GM23338 (cell line): ENCODE results near the gene UBASH3B. TPM values are rescaled to one million over a fixed set of nuclear protein-coding genes. Genes with fewer than 3 reads are reported as not detected.

ENCODE experiments used
- ATAC-seq: fragments of 200-7000 bp; cut with Tn5 transposase; 3 replicates; pipeline ENCODE4 v1.9.1; 2020
- DNase-seq: peaks from one replicate; pipeline ENCODE4 v3.0.0-alpha.2; 2015; ENCODE audit warnings: low spot score
- H2AFZ ChIP-seq: fragments of 200-600 bp; sonication (generic); 2 replicates; pipeline ENCODE4 v1.8.0; 2016; ENCODE audit warnings: antibody characterized with exemption, mild to moderate bottlenecking, moderate library complexity
- H3F3A ChIP-seq: fragments of 200-600 bp; sonication (generic); replicated peaks from 2 replicates; pipeline ENCODE4 v1.8.0; 2017; ENCODE audit warnings: antibody characterized with exemption, mixed run types, low read depth
- H3K27ac ChIP-seq: fragments of 200-600 bp; sonication (generic); 2 replicates; pipeline ENCODE4 v1.6.1; 2016; ENCODE audit warnings: low read depth
- H3K27me3 ChIP-seq: fragments of 200-600 bp; sonication (generic); 2 replicates; pipeline ENCODE4 v1.8.0; 2016; ENCODE audit warnings: mild to moderate bottlenecking, mixed run types, moderate library complexity; ENCODE audit not compliant: insufficient read depth
- H3K36me3 ChIP-seq: fragments of 200-600 bp; sonication (generic); 2 replicates; pipeline ENCODE4 v1.8.0; 2016; ENCODE audit warnings: mild to moderate bottlenecking; ENCODE audit not compliant: insufficient read depth
- H3K4me1 ChIP-seq: fragments of 200-600 bp; sonication (generic); 2 replicates; pipeline ENCODE4 v1.8.0; 2016; ENCODE audit warnings: mild to moderate bottlenecking, moderate library complexity; ENCODE audit not compliant: insufficient read depth
- H3K4me2 ChIP-seq: fragments of 200-600 bp; sonication (generic); 2 replicates; pipeline ENCODE4 v1.7.1; 2017; ENCODE audit warnings: mixed run types
- H3K4me3 ChIP-seq: fragments of 200-600 bp; sonication (generic); 2 replicates; pipeline ENCODE4 v1.6.1; 2016; ENCODE audit warnings: mixed run types
- H3K79me2 ChIP-seq: fragments of 200-600 bp; sonication (generic); replicated peaks from 2 replicates; pipeline ENCODE4 v1.8.0; 2017; ENCODE audit warnings: mild to moderate bottlenecking; ENCODE audit not compliant: insufficient read depth
- H3K9me2 ChIP-seq: fragments of 200-600 bp; sonication (generic); 2 replicates; pipeline ENCODE4 v1.8.0; 2017; ENCODE audit not compliant: insufficient read depth
- H4K20me1 ChIP-seq: fragments of 200-600 bp; sonication (generic); replicated peaks from 2 replicates; pipeline ENCODE4 v1.8.0; 2017; ENCODE audit warnings: mild to moderate bottlenecking; ENCODE audit not compliant: insufficient read depth
- H3K27ac Mint-ChIP-seq: 2 replicates; pipeline ENCODE4 v1.8.0; 2020; ENCODE audit warnings: inconsistent platforms, mild to moderate bottlenecking, moderate library complexity, mixed read lengths
- H3K27me3 Mint-ChIP-seq: 3 replicates; pipeline ENCODE4 v1.8.0; 2022; ENCODE audit warnings: low read depth, mild to moderate bottlenecking, moderate library complexity, mixed read lengths, inconsistent platforms; ENCODE audit not compliant: insufficient read depth, poor library complexity
- H3K36me3 Mint-ChIP-seq: 3 replicates; pipeline ENCODE4 v1.8.0; 2021; ENCODE audit warnings: low read depth, mild to moderate bottlenecking, inconsistent platforms, moderate library complexity, mixed read lengths
- H3K4me1 Mint-ChIP-seq: 3 replicates; pipeline ENCODE4 v1.8.0; 2020; ENCODE audit warnings: mild to moderate bottlenecking, inconsistent platforms, mixed read lengths
- H3K4me3 Mint-ChIP-seq: 3 replicates; pipeline ENCODE4 v1.8.0; 2021; ENCODE audit warnings: moderate library complexity, mild to moderate bottlenecking, inconsistent platforms, mixed read lengths
- H3K9me3 Mint-ChIP-seq: 3 replicates; pipeline ENCODE4 v1.8.0; 2020; ENCODE audit warnings: moderate library complexity, mild to moderate bottlenecking, inconsistent platforms, mixed read lengths
- CREB1 ChIP-seq: fragments of 250-450 bp; sonication (Bioruptor Pico); IDR thresholded peaks from 2 replicates; pipeline ENCODE4 v1.5.0; 2020; ENCODE audit warnings: low read depth, mild to moderate bottlenecking, moderate library complexity
- EZH2 ChIP-seq: fragments of 200-600 bp; sonication (generic); IDR thresholded peaks from one replicate; pipeline ENCODE4 v1.8.0; 2017; ENCODE audit warnings: antibody characterized with exemption, mild to moderate bottlenecking, low read depth; ENCODE audit not compliant: unreplicated experiment
- EZH2phosphoT487 ChIP-seq: fragments of 200-600 bp; sonication (generic); IDR thresholded peaks from one replicate; pipeline ENCODE4 v1.8.1; 2018; ENCODE audit warnings: antibody characterized with exemption; ENCODE audit not compliant: unreplicated experiment
- JUNB ChIP-seq: IDR thresholded peaks from one replicate; pipeline ENCODE4 v1.6.1; 2016; ENCODE audit warnings: antibody characterized with exemption; ENCODE audit not compliant: unreplicated experiment
- NANOG ChIP-seq: IDR thresholded peaks from 2 replicates; pipeline ENCODE4 v1.6.1; 2016; ENCODE audit warnings: antibody characterized with exemption, borderline replicate concordance
- POLR2AphosphoS5 ChIP-seq: IDR thresholded peaks from 2 replicates; pipeline ENCODE4 v1.6.1; 2016; ENCODE audit warnings: antibody characterized with exemption, low read depth
- STAT1 ChIP-seq: IDR thresholded peaks from one replicate; pipeline ENCODE4 v1.6.1; 2016; ENCODE audit warnings: antibody characterized with exemption; ENCODE audit not compliant: unreplicated experiment
- ZNF114 ChIP-seq: fragments of 250-450 bp; sonication (Bioruptor Pico); IDR thresholded peaks from 2 replicates; pipeline ENCODE4 v1.5.0; 2020; ENCODE audit warnings: mild to moderate bottlenecking, moderate library complexity
- ZNF331 ChIP-seq: fragments of 250-450 bp; sonication (Bioruptor Pico); IDR thresholded peaks from 2 replicates; pipeline ENCODE4 v1.5.0; 2020; ENCODE audit warnings: low read depth, mild to moderate bottlenecking, moderate library complexity
- polyA plus RNA-seq: library from polyadenylated mRNA; unstranded; fragments of >200 nt; fragmentation: Nextera tagmentation; extraction: Ambion mirVana; gene quantifications from 2 replicates; pipeline ENCODE4 v1.2.1, GENCODE V29; 2016
- total RNA-seq: library from RNA; depleted of rRNA; stranded (reverse); fragments of >200 nt; shearing (Covaris generic); gene quantifications from 2 replicates; pipeline ENCODE4 v1.2.3, GENCODE V29; 2014
- TF ChIP-seq, protein P1 (sequence below): fragments of 250-450 bp; sonication (Bioruptor Pico); IDR thresholded peaks from 2 replicates; pipeline ENCODE4 v1.5.0; 2020; ENCODE audit warnings: mild to moderate bottlenecking, moderate library complexity
- TF ChIP-seq, protein P2 (sequence below), 2 experiments: fragments of 200-600 bp in 1 of 2; sonication (generic) in 1 of 2; conservative IDR thresholded peaks; 2 replicates each; pipeline versions ENCODE4 v1.5.1 to v1.6.1; 2016 to 2017; ENCODE audit warnings: antibody characterized with exemption in 2 of 2, low read depth in 2 of 2, mild to moderate bottlenecking in 2 of 2, moderate library complexity in 1 of 2
- TF ChIP-seq, protein P3 (sequence below): IDR thresholded peaks from 2 replicates; pipeline ENCODE4 v1.6.1; 2016; ENCODE audit warnings: antibody characterized with exemption

Gene UBASH3B
- total and polyA plus RNA-seq, 2 experiments from 2014 or later: 2.1 to 12.0 TPM

DNA sequence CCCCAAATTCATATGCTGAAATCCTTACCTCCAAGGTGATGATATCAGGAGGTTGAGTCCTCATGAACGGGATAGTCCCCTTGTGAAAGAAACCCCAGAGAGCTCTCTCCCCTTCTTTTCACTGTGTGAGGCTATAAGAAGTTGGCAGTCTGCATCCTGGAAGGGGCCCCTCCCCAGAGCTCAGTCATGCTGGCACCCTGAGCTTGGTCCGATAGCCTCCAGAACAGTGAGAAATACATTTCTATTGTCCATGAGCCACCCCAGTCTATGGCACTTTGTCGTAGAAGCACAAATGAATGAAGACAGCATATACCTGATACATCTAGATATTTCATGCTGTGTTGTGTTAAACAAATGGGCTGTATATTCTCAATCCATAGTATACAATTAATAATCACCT is 101.7 kb downstream of the UBASH3B start:
- no peaks in the 10 kb centered on the region for H3K9me2 ChIP-seq
- no peaks in the 10 kb centered on the region; the same call in 2 of the 3 replicates for H3K9me3 Mint-ChIP-seq
- no peak overlapping the region for H3K27ac ChIP-seq
- TF ChIP-seq CREB1 (CRISPR knock-in tag) (no peak), NANOG (no peak)
- H3K27me3 ChIP-seq: no peaks in the 10 kb centered on the region
- peaks cover 7% of the 10 kb centered on the region for H3K27me3 Mint-ChIP-seq
- H3K36me3 ChIP-seq: no peaks in the 10 kb centered on the region
- no peak overlapping the region for H2AFZ ChIP-seq
- ATAC-seq: no peak
- DNase-seq: no peak
- peaks cover 6% of the 10 kb centered on the region for H3K4me1 Mint-ChIP-seq
- H3K4me1 ChIP-seq: no peaks in the 10 kb centered on the region
- H3K27ac Mint-ChIP-seq: no peak overlapping the region
- H3F3A ChIP-seq: no peaks in the 10 kb centered on the region
- no peak overlapping the region for H3K4me3 Mint-ChIP-seq
- no peak overlapping the region for H3K4me2 ChIP-seq
- H3K79me2 ChIP-seq: no peaks in the 10 kb centered on the region
- no peak overlapping the region for H3K4me3 ChIP-seq
- no peaks in the 10 kb centered on the region; the same call in 1 of the 2 replicates for H4K20me1 ChIP-seq
- no peaks in the 10 kb centered on the region for H3K36me3 Mint-ChIP-seq

DNA sequence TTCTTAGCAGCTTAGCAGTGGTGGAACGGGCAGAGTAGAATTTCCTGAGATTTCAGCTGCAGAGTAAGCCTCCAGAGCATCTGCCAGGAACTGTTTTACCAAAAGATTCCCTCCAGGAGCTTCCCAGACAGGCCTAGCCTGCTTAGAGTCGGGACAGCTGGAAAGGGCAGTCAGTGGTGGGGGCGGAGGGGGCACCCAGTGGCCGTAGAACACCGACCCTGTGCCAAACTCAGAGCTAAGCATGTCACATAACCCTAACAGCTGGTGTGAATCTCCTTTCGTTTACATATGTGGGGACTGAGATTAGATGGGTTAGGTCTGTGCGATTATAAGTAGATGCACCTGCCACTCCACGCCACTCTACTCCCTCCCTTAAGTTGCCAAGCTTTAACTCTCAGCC is 102.8 kb downstream of the UBASH3B start:
- H3K27me3 ChIP-seq: no peaks in the 10 kb centered on the region
- Mint-ChIP-seq H3K4me1 (peaks cover 6% of the 10 kb centered on the region), H3K27me3 (peaks cover 7% of the 10 kb centered on the region), H3K4me3 (no peak overlapping the region), H3K36me3 (no peaks in the 10 kb centered on the region), H3K9me3 (no peaks in the 10 kb centered on the region; the same call in 2 of the 3 replicates), H3K27ac (no peak overlapping the region)
- H3K4me2 ChIP-seq: no peak overlapping the region
- TF ChIP-seq, protein P1, sequence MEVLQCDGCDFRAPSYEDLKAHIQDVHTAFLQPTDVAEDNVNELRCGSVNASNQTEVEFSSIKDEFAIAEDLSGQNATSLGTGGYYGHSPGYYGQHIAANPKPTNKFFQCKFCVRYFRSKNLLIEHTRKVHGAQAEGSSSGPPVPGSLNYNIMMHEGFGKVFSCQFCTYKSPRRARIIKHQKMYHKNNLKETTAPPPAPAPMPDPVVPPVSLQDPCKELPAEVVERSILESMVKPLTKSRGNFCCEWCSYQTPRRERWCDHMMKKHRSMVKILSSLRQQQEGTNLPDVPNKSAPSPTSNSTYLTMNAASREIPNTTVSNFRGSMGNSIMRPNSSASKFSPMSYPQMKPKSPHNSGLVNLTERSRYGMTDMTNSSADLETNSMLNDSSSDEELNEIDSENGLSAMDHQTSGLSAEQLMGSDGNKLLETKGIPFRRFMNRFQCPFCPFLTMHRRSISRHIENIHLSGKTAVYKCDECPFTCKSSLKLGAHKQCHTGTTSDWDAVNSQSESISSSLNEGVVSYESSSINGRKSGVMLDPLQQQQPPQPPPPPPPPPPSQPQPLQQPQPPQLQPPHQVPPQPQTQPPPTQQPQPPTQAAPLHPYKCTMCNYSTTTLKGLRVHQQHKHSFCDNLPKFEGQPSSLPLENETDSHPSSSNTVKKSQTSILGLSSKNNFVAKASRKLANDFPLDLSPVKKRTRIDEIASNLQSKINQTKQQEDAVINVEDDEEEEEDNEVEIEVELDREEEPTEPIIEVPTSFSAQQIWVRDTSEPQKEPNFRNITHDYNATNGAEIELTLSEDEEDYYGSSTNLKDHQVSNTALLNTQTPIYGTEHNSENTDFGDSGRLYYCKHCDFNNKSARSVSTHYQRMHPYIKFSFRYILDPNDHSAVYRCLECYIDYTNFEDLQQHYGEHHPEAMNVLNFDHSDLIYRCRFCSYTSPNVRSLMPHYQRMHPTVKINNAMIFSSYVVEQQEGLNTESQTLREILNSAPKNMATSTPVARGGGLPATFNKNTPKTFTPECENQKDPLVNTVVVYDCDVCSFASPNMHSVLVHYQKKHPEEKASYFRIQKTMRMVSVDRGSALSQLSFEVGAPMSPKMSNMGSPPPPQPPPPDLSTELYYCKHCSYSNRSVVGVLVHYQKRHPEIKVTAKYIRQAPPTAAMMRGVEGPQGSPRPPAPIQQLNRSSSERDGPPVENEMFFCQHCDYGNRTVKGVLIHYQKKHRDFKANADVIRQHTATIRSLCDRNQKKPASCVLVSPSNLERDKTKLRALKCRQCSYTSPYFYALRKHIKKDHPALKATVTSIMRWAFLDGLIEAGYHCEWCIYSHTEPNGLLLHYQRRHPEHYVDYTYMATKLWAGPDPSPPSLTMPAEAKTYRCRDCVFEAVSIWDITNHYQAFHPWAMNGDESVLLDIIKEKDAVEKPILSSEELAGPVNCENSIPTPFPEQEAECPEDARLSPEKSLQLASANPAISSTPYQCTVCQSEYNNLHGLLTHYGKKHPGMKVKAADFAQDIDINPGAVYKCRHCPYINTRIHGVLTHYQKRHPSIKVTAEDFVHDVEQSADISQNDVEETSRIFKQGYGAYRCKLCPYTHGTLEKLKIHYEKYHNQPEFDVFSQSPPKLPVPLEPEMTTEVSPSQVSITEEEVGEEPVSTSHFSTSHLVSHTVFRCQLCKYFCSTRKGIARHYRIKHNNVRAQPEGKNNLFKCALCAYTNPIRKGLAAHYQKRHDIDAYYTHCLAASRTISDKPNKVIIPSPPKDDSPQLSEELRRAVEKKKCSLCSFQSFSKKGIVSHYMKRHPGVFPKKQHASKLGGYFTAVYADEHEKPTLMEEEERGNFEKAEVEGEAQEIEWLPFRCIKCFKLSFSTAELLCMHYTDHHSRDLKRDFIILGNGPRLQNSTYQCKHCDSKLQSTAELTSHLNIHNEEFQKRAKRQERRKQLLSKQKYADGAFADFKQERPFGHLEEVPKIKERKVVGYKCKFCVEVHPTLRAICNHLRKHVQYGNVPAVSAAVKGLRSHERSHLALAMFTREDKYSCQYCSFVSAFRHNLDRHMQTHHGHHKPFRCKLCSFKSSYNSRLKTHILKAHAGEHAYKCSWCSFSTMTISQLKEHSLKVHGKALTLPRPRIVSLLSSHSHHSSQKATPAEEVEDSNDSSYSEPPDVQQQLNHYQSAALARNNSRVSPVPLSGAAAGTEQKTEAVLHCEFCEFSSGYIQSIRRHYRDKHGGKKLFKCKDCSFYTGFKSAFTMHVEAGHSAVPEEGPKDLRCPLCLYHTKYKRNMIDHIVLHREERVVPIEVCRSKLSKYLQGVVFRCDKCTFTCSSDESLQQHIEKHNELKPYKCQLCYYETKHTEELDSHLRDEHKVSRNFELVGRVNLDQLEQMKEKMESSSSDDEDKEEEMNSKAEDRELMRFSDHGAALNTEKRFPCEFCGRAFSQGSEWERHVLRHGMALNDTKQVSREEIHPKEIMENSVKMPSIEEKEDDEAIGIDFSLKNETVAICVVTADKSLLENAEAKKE: no peak
- no peak for TF ChIP-seq CREB1 (CRISPR knock-in tag)
- TF ChIP-seq JUNB: no peak
- TF ChIP-seq ZNF331 (CRISPR knock-in tag): no peak
- TF ChIP-seq EZH2: no peak
- no peak for TF ChIP-seq NANOG
- TF ChIP-seq EZH2phosphoT487: no peak
- TF ChIP-seq POLR2AphosphoS5: no peak
- TF ChIP-seq, protein P2, sequence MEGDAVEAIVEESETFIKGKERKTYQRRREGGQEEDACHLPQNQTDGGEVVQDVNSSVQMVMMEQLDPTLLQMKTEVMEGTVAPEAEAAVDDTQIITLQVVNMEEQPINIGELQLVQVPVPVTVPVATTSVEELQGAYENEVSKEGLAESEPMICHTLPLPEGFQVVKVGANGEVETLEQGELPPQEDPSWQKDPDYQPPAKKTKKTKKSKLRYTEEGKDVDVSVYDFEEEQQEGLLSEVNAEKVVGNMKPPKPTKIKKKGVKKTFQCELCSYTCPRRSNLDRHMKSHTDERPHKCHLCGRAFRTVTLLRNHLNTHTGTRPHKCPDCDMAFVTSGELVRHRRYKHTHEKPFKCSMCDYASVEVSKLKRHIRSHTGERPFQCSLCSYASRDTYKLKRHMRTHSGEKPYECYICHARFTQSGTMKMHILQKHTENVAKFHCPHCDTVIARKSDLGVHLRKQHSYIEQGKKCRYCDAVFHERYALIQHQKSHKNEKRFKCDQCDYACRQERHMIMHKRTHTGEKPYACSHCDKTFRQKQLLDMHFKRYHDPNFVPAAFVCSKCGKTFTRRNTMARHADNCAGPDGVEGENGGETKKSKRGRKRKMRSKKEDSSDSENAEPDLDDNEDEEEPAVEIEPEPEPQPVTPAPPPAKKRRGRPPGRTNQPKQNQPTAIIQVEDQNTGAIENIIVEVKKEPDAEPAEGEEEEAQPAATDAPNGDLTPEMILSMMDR (conservative IDR thresholded peaks at IDR 0.05; ENCODE audit: low read depth in 2 of 2): no peak
- TF ChIP-seq STAT1: no peak
- no peak for TF ChIP-seq ZNF114
- TF ChIP-seq, protein P3, sequence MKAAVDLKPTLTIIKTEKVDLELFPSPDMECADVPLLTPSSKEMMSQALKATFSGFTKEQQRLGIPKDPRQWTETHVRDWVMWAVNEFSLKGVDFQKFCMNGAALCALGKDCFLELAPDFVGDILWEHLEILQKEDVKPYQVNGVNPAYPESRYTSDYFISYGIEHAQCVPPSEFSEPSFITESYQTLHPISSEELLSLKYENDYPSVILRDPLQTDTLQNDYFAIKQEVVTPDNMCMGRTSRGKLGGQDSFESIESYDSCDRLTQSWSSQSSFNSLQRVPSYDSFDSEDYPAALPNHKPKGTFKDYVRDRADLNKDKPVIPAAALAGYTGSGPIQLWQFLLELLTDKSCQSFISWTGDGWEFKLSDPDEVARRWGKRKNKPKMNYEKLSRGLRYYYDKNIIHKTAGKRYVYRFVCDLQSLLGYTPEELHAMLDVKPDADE: no peak
- no peak for DNase-seq
- no peaks in the 10 kb centered on the region for H3K9me2 ChIP-seq
- H3K4me3 ChIP-seq: no peak overlapping the region
- H3F3A ChIP-seq: no peaks in the 10 kb centered on the region
- no peaks in the 10 kb centered on the region for H3K36me3 ChIP-seq
- no peak overlapping the region for H3K27ac ChIP-seq
- no peak overlapping the region for H2AFZ ChIP-seq
- no peaks in the 10 kb centered on the region for H3K79me2 ChIP-seq
- H3K4me1 ChIP-seq: no peaks in the 10 kb centered on the region
- no peaks in the 10 kb centered on the region; the same call in none of the 2 replicates for H4K20me1 ChIP-seq
- ATAC-seq: no peak
